Suprapubic skin (tissue), 4 donors: ENCODE data around the gene PRAMEF9. TPM values are rescaled to one million over a fixed set of nuclear protein-coding genes. Genes with fewer than 3 reads are reported as not detected.
"Not testable (repeated sequence)": the region's sequence is repeated elsewhere in the genome, so short reads cannot be mapped to it uniquely, and the experiment has no call there.

ENCODE experiments used
- DNase-seq, 2 donors: peaks; one replicate each; pipeline ENCODE4 v3.0.0-alpha.2; 2019; ENCODE audit warnings: low spot score in 2 of 2
- H3K27ac ChIP-seq: fragments of 200-600 bp; sonication (generic); one replicate; pipeline ENCODE4 v1.5.1; 2019
- H3K27me3 ChIP-seq: fragments of 200-600 bp; sonication (generic); one replicate; pipeline ENCODE4 v1.5.1; 2019
- H3K36me3 ChIP-seq: fragments of 200-600 bp; sonication (generic); one replicate; pipeline ENCODE4 v1.5.1; 2019
- H3K4me1 ChIP-seq: fragments of 200-600 bp; sonication (generic); one replicate; pipeline ENCODE4 v1.5.1; 2019
- H3K4me3 ChIP-seq: fragments of 200-600 bp; sonication (generic); one replicate; pipeline ENCODE4 v1.5.1; 2019; ENCODE audit warnings: mild to moderate bottlenecking
- H3K9me3 ChIP-seq: fragments of 200-600 bp; sonication (generic); one replicate; pipeline ENCODE4 v1.5.1; 2019
- EP300 ChIP-seq: sonication (generic); formaldehyde crosslinking; IDR thresholded peaks from one replicate; pipeline ENCODE4 v1.6.1; 2017; ENCODE audit warnings: antibody characterized with exemption
- POLR2A ChIP-seq, 2 donors: fragments of 450-650 bp; IDR thresholded peaks; one replicate each; pipeline ENCODE4 v1.6.1; 2017; ENCODE audit warnings: antibody characterized with exemption in 2 of 2, mild to moderate bottlenecking in 2 of 2, moderate library complexity in 2 of 2
- POLR2AphosphoS5 ChIP-seq, 3 donors: sonication (generic); formaldehyde crosslinking; IDR thresholded peaks; one replicate each; pipeline ENCODE4 v1.6.1; 2017; ENCODE audit warnings: antibody characterized with exemption in 3 of 3
- WGBS: methylation state at CpG from one replicate; pipeline ENCODE4 v1.1.5; 2018; 5-methylcytosine and 5-hydroxymethylcytosine counted together
- total RNA-seq, 4 donors: library from RNA; depleted of rRNA; stranded (reverse); fragments of >200 nt; gene quantifications; one replicate each; pipeline ENCODE4 v1.1.0, GENCODE V29; 2016
- TF ChIP-seq, protein P1 (sequence below), 2 donors: fragments of 200-600 bp in 1 of 2; fragments of 450-650 bp in 1 of 2; sonication (generic) in 1 of 2; IDR thresholded peaks; one replicate each; pipeline ENCODE4 v1.5.1; 2016 to 2019; ENCODE audit warnings: antibody characterized with exemption in 2 of 2, mild to moderate bottlenecking in 1 of 2, moderate library complexity in 1 of 2

The PRAMEF9 gene
- not detected for total RNA-seq

GRCh38 chr1:13171548-13171947 is at the start of gene PRAMEF9:
PRAMEF9 (plus strand) TSS chr1:13171848; CDS start chr1:13175281, 3,433 bp downstream.
- H3K36me3 ChIP-seq, H3K4me1 ChIP-seq, H3K27me3 ChIP-seq, DNase-seq, H3K9me3 ChIP-seq, H3K27ac ChIP-seq, H3K4me3 ChIP-seq: not testable (repeated sequence)
- 69% methylated on average over 2 of the region's 2 CpGs for WGBS

- not testable (repeated sequence) for DNase-seq, H3K4me3 ChIP-seq, H3K4me1 ChIP-seq, H3K27me3 ChIP-seq, H3K36me3 ChIP-seq, H3K9me3 ChIP-seq, H3K27ac ChIP-seq
- no CpG with 5 or more reads among the region's 5 CpGs for WGBS
Observed at GRCh38 chr1:13155909-13156308, 15.7 kb upstream of the PRAMEF9 start, which contains the start of gene PRAMEF26. PRAMEF26 (minus strand) TSS chr1:13156009; CDS start chr1:13153095, 2,914 bp downstream.

GRCh38 chr1:13165531-13165930 is 6.1 kb upstream of the PRAMEF9 start, which contains the start of gene HNRNPCL4:
HNRNPCL4 (minus strand) TSS chr1:13165631; CDS start chr1:13165467, 164 bp downstream.
- not testable (repeated sequence) for H3K4me3 ChIP-seq, H3K9me3 ChIP-seq, DNase-seq, H3K27me3 ChIP-seq, H3K36me3 ChIP-seq, H3K27ac ChIP-seq, H3K4me1 ChIP-seq
- WGBS, result no CpG with 5 or more reads among the region's 8 CpGs

DNA sequence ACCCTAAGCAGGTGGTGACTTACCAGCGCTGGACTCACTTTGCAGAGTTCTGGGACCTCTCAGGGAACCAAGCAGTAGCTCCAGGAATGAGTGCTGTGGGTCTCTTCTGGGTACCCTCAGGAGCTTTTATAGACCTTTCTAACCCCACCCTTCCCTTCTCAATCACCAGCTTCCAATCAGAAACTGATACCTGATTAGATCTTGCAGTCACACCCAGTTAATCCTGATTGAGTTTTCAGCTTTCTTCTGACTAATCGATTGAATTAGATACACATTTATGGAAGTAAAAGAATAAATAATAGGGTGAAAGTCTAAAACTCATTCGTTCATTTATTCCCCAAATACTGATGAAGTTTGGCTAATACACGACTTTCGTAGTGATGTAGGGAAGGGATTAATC is 29.7 kb downstream of the PRAMEF9 start, which contains the start of gene PRAMEF13:
Gene PRAMEF13, minus strand, starts transcription at position 101 of the 400 bp plus-strand sequence. CDS start 1,820 bp downstream, outside the sequence.
- H3K27me3 ChIP-seq, H3K27ac ChIP-seq, H3K9me3 ChIP-seq, H3K4me1 ChIP-seq, H3K4me3 ChIP-seq, DNase-seq, H3K36me3 ChIP-seq: not testable (repeated sequence)
- no CpG with 5 or more reads among the region's 5 CpGs for WGBS

DNA sequence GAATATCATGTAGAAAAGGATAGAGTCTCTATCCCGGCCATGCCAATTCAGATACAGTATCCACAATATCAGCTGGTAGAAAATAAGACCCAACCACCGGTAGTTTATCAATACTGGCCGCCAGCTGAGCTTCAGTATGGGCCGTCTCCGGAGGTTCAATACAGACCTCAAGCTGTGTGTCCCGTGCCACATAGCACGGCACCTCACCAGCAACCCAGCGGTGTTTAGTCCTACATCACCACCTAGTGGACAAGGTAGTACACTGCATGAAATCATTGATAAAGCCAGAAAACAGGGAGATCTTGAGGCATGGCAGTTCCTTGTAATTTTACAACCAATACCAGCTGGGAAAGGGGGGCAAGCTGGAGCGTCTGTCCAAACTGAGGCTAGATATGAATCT is 37.1 kb downstream of the PRAMEF9 start:
- not testable (repeated sequence) for H3K4me3 ChIP-seq, H3K27ac ChIP-seq, H3K9me3 ChIP-seq, H3K27me3 ChIP-seq, H3K36me3 ChIP-seq, H3K4me1 ChIP-seq, DNase-seq
- WGBS, result no CpG with 5 or more reads among the region's 9 CpGs

- not testable (repeated sequence) for DNase-seq, H3K4me3 ChIP-seq, H3K27me3 ChIP-seq, H3K27ac ChIP-seq, H3K4me1 ChIP-seq, H3K9me3 ChIP-seq, H3K36me3 ChIP-seq
- WGBS, result no CpG with 5 or more reads among the region's 7 CpGs
Observed at GRCh38 chr1:13216619-13217018, 45.0 kb downstream of the PRAMEF9 start.

- not testable (repeated sequence) for DNase-seq, H3K36me3 ChIP-seq, H3K9me3 ChIP-seq, H3K4me1 ChIP-seq, H3K4me3 ChIP-seq, H3K27me3 ChIP-seq, H3K27ac ChIP-seq
- WGBS, result no CpG with 5 or more reads among the region's 3 CpGs
Observed at GRCh38 chr1:13219203-13219602, 47.6 kb downstream of the PRAMEF9 start.

DNA sequence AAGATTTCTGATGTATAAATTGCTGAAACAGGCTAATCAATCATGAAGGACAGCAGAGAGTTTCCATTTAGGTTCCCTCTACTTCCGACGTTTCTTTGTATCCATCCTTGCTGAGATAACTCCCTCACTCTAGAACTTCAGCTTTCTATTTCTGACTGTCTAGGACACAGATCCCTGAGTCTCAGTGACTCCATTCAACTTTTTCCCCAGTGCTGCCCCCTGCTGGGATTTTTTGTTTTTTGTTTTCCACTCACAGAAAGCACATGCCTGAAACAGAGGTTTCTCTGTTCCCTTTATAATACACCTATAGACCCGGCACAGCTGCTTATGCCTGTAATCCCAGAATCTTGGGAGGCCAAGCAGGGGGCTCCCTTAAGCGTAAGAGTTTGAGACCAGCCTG is 51.1 kb downstream of the PRAMEF9 start:
- not testable (repeated sequence) for H3K27ac ChIP-seq, DNase-seq, H3K36me3 ChIP-seq, H3K27me3 ChIP-seq, H3K9me3 ChIP-seq, H3K4me3 ChIP-seq, H3K4me1 ChIP-seq
- WGBS, result no CpG with 5 or more reads among the region's 4 CpGs

DNA sequence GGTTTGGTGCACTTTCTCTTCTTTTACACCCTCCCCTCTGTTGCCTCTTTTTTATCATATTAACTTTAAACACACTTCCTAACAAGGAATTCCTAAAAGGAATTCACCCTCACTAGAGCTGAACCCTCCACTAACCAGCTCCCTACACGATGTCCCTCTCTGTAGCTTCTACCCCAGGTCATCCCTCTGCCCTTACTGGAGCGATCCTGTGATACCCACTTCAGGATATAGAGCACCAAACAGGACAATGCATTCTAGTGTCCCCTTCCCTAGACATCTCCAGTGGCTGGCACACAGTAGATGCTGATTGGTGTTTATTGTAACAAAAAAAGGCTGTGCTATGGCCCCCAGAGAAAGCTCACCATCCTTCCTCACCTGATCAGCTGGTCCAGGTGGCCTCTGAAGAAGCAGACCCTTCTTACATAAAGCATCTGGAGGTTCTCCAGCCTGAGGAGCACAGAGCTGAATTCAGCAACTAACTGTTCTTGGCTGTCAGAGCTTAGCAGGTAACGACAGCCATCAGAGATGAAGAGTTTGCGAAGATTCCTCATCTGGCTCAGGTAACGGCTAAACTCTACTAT is 52.9 kb downstream of the PRAMEF9 start:
- Histone ChIP-seq H3K4me1 (no peaks in the 10 kb centered on the region), H3K9me3 (no peaks in the 10 kb centered on the region), H3K27ac (no peak overlapping the region), H3K27me3 (peaks cover 6% of the 10 kb centered on the region), H3K36me3 (no peaks in the 10 kb centered on the region), H3K4me3 (no peak overlapping the region)
- 87% methylated on average over 5 of the region's 5 CpGs for WGBS
- peak in 1 of 2 donors; percentile 30 for DNase-seq
- no peak for TF ChIP-seq POLR2A (IDR thresholded peaks at IDR 0.05)
- no peak for TF ChIP-seq POLR2AphosphoS5 (IDR thresholded peaks at IDR 0.05)
- TF ChIP-seq, protein P1, sequence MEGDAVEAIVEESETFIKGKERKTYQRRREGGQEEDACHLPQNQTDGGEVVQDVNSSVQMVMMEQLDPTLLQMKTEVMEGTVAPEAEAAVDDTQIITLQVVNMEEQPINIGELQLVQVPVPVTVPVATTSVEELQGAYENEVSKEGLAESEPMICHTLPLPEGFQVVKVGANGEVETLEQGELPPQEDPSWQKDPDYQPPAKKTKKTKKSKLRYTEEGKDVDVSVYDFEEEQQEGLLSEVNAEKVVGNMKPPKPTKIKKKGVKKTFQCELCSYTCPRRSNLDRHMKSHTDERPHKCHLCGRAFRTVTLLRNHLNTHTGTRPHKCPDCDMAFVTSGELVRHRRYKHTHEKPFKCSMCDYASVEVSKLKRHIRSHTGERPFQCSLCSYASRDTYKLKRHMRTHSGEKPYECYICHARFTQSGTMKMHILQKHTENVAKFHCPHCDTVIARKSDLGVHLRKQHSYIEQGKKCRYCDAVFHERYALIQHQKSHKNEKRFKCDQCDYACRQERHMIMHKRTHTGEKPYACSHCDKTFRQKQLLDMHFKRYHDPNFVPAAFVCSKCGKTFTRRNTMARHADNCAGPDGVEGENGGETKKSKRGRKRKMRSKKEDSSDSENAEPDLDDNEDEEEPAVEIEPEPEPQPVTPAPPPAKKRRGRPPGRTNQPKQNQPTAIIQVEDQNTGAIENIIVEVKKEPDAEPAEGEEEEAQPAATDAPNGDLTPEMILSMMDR (IDR thresholded peaks at IDR 0.05), result no peak
- TF ChIP-seq EP300, result no peak

DNA sequence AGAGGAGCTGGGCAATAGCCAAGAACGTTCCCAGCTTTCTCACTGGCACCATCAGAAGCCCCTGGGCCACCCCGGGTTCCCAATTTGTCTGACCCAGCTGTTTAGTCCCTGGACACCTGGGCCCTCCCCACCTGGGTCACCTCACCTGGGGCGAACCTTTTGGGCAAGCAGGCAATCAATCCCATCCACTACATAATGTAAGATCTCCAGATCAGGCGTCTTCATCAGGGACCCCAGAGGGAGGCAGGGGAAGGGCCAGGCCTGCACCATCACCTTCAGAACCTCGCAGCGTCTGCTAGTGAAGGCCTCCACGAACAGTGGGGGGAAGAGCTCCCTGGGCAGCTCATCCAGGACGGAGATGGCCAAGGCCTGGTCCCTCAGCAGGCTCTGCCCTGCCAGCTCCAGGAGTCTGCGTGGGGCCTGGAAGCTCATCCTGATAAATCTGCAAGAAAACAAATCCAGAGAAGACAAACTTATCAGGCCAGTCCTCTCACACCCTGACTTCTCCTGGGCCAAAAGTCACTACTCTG is 54.1 kb downstream of the PRAMEF9 start, which contains the start of gene PRAMEF18:
Gene PRAMEF18, minus strand, starts transcription at position 480 of the 530 bp plus-strand sequence. Its CDS starts 48 bp downstream, at position 432.
- H3K4me3 ChIP-seq, H3K27me3 ChIP-seq, H3K36me3 ChIP-seq, H3K9me3 ChIP-seq, H3K27ac ChIP-seq, H3K4me1 ChIP-seq: not testable (repeated sequence)
- WGBS, result 79% methylated on average over 8 of the region's 9 CpGs
- peak in 1 of 2 donors; percentile 36 for DNase-seq

- not testable (repeated sequence) for H3K36me3 ChIP-seq, DNase-seq, H3K9me3 ChIP-seq, H3K27me3 ChIP-seq, H3K4me3 ChIP-seq, H3K4me1 ChIP-seq, H3K27ac ChIP-seq
- WGBS, result 80% methylated on average over 8 of the region's 8 CpGs
Observed at GRCh38 chr1:13227271-13228055, 55.8 kb downstream of the PRAMEF9 start.
